CD1c-positive myeloid dendritic cell (primary cell): ENCODE results near the gene CACNG8.

Experiments used
- DNase-seq: peaks from one replicate; pipeline ENCODE4 v3.0.0-alpha.2; 2016; ENCODE audit errors: extremely low spot score

The CACNG8 gene

DNA sequence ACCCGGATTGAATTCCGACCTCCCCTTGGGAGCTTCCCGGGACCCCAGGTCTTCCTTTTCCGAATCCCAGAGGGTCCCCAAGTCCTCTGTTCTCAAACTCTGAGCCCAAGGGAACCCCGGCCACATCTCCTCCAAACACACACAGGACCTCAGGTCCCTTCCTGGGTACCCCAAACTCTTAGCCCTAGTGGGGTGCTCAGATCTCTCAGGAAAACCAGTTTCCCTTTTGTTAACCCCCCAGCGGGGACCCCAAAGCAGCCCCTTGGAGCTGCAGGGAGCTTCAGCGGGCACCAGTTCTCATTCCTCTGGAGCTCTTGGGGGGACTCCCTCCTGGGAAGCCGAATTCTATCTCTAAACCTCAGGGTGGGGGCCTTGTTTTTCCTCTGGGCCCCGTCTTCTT is 29.5 kb downstream of the CACNG8 start:
- no peak for DNase-seq

DNA sequence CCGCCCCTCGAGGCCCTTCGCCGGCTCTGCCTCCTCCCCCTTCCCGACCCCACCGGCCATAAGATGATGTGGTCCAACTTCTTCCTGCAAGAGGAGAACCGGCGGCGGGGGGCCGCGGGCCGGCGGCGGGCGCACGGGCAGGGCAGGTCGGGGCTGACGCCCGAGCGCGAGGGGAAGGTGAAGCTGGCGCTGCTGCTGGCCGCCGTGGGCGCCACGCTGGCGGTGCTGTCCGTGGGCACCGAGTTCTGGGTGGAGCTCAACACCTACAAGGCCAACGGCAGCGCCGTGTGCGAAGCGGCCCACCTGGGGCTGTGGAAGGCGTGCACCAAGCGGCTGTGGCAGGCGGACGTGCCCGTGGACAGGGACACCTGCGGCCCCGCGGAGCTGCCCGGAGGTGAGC is 30.1 kb downstream of the CACNG8 start:
- DNase-seq: no peak

DNA sequence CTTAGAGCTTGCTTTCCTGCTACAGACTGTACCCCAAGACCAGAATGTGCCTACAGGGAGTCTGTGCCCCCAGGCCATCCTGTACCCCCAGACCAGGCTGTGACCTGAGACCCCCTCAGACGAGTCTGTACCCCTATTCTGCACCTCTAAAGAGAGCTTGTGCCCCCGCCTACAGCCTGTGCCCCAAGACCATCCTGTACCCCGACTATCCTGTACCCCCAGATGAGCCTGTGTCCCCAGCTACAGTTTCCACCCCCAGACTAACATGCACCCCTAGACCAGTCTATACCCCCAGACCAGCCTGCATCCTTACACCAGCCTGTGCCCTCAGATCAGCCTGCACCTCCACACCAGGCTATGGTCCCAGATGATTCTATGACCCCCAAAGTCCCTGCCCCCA is 30.7 kb downstream of the CACNG8 start:
- no peak for DNase-seq

DNA sequence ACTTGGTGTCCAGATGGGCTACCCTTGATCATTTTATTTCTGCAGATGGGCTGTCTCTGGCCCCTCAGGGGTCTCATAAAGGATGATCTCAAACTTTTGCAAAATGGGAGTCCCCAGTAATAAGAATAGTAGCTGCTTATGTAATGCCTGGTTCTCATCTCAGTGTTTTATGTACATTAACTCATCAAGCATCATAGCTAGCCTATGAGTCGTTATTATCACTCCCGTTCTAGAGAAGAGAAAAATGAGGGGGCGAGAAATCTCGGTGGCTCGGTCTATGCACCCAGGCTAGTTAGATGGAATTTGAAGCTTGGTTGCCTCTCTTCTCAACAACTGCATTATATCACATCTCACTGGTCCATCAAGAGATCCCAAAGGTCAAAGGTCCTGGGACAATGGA is 32.1 kb downstream of the CACNG8 start:
- no peak for DNase-seq

DNA sequence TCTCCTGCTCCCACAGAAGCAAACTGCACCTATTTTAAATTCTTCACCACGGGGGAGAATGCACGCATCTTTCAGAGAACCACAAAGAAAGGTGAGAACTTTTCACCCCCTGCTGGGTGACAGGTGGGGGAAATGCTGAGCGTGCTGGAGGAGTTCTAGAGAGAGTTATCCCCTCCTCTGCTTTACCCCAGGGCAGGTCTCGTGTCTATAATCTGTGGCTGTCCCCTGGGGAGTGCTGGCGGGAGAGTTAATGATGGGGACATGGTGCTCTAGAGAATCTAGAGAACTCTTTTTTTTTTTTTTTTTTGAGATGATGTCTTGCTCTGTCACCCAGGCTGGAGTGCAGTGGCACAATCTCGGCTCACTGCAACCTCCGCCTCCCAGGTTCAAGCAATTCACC is 35.5 kb downstream of the CACNG8 start:
- DNase-seq: no peak

DNA sequence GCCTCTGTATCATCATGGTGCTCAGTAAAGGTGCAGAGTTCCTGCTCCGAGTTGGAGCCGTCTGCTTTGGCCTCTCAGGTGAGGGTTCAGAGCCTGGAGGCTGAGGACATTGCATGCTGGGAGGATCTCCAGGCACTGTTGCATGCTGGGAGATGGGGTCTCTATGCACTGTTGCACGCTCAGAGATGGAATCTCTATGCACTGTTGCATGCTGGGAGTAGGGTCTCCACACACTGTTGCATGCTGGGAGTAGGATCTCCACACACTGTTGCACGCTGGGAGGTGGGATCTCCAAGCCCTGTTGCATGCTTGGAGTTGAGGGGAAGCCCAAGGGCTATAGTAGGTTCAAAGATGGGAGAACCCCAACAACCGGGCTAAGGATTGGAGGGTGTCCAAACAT is 37.0 kb downstream of the CACNG8 start:
- DNase-seq: no peak

DNA sequence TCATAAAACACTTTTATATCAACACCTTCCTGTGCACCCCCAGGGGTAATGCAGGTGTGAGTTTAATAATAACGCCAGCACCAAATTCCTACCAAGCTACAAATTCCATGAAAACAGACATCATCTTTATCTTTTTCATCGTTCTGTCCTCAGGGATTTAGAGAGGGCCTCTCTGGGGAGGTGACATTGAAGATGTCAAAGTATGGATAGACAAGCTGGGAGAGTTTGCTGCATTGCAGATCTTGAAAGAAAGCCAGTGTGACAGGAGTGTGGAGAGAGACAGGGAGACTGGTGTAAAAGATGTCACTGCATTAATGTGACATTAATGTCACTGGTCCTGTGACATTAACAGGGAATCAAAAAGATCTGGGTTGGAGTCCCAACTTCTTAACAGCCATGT is 38.8 kb downstream of the CACNG8 start:
- no peak for DNase-seq

DNA sequence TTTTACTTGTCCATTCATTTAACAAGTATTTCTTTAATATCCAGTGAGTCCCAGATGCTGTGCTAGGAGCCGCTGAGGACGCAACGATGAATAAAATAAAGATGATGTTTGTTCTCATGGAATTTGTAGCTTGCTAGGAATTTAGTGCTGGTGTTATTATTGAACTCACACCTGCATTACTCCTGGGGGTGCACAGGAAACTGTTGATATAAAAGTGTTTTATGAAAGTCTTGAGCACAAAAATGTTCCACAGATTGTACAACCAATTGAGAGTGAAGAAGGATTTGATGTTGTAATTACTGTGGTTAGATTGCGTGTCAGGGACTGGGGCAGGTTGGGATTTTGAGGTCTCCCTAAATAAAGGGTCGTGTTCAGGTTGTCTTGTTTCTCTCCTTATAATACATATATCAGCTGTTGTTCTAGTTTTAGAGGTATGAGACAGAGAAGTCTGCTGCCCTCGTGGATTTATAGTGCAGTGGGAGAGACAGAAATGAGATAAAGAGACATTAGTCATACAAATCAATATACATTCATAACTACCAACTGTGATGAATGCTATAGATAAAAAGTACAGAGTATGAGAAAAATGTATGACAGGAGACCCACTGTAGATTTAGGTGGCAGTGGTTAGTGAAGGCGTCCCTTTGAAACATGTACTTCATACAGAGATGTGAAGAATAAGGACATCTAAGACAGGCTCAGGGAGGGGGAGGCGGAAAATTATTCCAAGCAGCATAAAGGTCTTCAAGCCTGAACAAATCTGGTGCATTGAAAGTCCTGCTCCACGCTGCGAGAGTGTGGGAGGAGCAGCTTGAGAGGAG is 40.0 kb downstream of the CACNG8 start:
- DNase-seq: no peak

DNA sequence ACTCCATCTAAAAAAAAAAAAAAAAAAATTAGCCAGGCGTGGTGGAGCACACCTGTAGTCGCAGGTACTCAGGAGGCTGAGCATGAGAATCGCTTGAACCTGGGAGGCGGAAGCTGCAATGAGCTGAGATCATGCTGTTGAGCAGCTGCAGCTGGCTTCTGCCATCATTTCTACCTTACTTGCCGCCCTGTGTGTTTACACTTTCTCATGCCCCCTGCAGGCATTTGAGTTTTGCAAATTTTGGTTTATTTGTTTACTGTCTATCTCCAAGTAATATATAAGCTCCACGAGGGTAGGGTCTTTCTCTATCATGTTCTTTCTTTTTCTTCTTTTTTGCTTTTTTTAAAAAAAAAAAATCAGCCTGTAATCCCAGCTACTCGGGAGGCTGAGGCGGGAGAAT is 46.7 kb downstream of the CACNG8 start:
- DNase-seq: no peak

DNA sequence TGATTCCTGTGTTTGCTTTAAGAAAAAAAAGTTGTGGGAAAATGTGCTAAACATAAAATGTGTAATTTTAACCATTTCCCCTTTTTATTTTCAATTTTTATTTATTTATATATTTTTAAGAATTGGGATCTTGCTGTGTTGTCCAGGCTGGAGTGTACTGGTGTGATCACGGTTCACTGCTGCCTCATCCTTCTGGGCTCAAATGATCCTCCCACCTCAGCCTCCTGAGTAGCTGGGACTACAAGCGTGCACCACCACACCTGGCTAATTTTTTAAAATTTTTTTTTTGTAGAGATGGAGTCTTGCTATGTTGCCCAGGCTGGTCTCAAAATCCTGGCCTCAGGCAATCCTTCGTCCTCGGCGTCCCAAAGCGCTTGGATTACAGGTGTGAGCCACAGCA is 47.7 kb downstream of the CACNG8 start:
- DNase-seq: no peak

DNA sequence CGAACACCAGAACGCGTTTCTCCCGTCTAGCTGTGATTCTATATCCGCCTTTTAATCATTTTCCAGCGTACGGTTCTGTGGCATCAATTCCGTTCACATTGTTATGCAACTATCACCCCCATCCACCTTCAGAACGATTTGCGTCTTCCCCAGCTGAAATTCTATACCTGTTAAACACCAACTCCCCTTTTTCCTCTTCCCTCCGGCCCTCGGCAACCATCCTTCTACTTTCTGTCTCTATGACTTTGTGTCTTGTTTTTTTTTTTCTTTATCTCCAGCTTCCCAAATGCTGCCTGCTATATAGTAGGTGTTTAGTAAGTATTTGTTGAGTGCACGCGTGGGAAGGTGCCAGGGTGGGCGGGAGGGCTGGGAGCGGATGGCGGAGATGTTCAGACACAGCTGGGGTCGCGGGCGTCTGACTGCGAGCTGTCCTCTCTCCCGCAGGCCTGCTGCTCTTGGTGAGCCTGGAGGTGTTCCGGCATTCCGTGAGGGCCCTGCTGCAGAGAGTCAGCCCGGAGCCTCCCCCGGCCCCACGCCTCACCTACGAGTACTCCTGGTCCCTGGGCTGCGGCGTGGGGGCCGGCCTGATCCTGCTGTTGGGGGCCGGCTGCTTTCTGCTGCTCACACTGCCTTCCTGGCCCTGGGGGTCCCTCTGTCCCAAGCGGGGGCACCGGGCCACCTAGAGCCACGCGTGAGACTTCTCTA is 48.9 kb downstream of the CACNG8 start:
- no peak for DNase-seq

DNA sequence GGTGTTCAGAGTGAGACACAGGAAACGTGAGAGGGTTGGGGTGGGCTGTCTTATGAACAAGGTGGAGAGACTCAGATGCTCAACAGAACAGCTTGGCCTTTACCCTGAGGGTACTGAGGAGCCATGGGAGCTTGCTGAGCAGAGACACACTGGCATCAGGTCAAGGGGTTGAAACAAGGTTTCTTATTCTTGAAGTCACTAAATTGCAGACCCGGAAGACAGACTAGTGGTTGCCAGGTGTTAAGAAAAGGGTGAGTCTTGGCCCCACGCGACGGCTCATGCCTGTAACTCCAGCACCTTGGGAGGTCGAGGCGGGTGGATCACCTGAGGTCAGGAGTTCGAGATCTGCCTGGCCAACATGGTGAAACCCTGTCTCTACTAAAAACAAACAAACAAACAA is 51.1 kb downstream of the CACNG8 start:
- DNase-seq: no peak

DNA sequence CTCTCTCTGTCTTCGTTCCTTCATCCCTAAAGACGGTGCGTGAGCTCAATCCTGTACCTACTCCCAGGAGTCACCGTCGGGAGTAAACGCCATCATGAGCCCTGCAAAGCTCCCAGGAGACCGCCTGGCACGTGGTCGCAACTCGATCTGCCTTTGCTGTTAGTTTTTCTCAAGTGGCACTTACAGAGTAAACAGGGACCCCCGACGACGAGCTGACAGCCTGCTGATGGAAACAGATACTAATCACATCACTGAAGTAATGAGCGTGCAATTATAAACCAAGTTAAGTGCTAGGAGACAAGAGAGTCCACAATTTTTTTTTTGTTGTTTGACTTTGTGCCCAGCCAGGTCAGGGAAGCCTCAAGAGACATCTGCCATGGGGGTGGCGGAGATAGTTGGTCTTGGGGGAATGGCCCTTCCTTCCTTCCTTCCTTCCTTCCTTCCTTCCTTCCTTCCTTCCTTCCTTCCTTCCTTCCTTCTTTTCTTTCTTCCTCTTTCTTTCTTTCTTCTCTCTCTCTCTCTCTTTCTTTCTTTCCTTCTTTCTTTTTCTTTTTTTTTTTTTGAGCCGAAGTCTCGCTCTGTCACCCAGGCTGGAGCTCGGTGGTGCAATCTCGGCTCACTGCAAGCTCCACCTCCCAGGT is 52.3 kb downstream of the CACNG8 start:
- DNase-seq: no peak

DNA sequence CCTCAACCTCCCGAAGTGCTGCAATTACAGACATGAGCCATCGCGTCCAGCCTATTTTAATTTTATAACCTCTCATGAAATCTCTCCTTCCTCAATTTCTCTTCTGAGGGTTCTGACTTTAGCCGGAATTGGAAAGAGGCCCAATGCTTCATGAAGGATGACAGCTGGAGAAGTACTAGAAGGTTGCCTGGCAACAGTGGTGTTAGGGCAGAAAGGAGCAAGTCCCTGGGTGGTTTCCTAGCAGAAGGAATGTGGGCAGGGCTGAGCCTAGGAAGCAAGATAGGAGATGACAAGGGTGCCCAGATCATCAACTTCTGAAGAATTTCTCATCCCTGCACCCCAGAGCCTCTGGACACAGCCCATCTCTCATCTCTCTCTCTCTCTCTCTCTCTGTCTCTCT is 54.5 kb downstream of the CACNG8 start:
- peak; percentile 56 for DNase-seq

DNA sequence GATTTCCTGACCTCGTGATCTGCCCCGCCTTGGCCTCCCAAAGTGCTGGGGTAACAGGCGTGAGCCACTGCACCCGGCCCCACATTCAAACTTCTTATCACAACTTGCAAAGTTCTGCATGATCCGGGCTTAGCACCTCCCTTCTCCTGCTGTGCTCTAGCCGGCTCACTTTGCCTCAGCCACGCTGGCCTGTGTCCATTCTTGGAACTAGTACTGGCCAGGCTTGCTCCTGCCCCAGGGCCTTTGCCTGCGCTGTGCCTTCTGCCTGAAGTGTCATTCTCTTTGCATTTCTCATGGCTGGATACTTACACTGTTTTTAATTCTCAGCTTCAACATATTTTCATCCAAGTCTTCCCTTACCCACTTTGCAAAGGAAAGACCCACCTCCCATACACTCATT is 58.6 kb downstream of the CACNG8 start:
- DNase-seq: no peak

DNA sequence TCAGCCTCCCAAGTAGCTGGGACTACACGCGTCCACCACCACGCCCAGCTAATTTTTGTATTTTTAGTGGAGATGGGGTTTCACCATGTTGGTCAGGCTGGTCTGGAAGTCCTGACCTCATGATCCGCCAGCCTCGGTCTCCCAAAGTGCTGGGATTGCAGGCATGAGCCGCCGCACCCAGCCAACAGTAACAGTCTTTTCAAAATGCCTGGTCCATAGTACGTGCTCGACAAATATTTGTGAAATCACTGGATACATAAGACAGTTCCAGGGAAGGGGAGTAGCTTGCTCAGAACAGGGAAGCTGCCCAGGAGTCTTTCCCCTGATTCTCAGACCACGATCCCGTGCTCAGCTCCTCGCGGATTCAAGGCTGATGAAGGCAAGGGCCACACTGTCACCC is 59.2 kb downstream of the CACNG8 start:
- DNase-seq: no peak

DNA sequence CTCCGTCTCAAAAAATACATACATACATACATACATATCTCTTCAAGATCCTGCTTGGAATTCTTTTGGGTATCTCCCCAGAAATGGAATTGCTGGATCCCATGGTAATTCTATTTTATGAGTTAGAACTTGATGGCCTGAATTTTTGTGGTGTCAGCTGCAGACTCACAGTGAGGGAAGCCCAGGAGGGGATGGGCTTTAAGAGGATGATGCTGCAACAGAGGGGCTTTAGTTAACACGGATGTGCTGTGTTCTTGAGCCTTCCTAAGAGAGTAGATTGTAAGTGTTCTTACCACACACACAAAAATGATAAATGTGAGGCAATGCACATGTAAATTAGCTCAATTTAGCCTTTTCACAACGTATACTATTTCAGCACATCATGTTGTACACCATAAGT is 60.5 kb downstream of the CACNG8 start:
- no peak for DNase-seq

DNA sequence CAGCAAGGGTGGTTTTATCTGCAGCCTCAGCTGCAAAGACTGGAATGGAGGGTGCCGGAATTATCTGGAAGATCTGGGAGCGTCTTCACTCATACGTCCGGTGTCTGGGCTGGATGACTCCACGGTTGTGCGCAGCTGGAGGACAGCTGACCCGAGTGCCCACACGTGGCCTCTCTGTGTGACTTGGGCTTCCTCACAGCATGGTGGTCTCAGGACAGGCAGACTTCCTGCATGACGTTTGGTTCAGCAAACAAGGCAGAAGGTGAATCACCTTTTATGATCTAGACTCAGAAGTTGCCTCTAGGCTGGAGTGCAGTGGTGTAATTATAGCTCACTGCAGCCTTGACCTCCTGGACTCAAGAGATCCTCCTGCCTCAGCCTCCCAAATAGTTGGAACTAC is 61.9 kb downstream of the CACNG8 start:
- no peak for DNase-seq

DNA sequence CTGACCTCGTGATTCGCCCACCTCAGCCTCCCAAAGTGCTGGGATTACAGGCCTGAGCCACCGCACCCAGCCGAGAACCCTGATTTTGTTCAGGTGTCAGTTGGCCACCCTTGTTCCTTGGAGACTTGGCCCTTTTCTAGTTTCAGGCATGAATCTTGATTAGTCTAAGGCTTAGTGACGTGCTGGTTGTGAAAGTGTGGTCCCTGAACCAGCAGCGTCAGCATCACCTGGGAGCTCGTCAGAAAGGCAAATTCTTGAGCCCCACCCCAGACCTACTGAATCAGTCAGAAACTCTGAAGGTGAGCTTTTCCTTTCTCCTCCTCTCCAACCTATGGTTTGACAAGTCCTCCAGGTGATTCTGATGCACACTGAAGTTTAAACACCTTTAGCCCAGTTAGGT is 63.9 kb downstream of the CACNG8 start:
- no peak for DNase-seq

DNA sequence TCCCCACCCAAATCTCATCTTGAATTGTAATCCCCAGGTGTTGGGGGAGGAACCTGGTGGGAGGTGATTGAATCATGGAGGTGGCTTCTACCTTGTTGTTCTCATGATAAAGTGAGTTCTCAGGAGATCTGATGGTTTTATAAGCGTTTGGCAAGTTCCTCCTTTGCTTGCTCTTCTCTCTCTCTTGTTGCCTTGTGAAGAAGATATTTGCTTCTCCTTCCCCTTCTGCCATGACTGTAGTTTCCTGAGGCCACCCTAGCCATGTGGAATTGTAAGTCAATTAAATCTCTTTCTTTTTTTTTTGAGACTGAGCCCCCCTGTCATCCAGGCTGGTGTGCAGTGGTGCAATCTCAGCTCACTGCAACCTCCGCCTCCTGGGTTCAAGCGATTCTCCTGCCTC is 66.6 kb downstream of the CACNG8 start:
- DNase-seq: peak; percentile 41

DNA sequence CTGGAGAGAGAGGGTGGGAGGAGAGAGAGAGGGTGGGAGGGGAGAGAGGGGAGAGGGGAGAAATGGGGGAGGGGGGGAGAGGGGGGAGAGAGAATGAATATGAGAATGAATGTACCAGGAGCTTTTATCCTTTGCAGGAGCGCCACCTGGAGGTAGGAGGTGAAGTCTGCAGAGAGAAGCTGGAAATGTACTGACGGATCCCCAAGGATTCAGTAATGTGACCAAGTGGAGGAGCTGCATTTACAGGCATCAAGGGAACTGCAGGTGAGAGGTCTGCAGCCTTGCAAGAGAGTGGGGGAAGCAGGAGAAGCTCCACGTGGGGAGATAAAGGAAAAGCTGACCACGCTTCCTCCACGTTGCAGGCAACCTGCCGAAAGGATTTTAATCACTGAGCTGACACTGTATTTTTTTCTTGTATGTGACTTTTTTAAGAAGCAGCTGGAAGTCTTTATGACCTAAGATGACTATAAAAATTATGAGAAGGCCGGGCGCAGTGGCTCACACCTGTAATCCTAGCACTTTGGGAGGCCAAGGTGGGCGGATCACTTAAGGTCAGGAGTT is 67.3 kb downstream of the CACNG8 start:
- peak; percentile 76 for DNase-seq

DNA sequence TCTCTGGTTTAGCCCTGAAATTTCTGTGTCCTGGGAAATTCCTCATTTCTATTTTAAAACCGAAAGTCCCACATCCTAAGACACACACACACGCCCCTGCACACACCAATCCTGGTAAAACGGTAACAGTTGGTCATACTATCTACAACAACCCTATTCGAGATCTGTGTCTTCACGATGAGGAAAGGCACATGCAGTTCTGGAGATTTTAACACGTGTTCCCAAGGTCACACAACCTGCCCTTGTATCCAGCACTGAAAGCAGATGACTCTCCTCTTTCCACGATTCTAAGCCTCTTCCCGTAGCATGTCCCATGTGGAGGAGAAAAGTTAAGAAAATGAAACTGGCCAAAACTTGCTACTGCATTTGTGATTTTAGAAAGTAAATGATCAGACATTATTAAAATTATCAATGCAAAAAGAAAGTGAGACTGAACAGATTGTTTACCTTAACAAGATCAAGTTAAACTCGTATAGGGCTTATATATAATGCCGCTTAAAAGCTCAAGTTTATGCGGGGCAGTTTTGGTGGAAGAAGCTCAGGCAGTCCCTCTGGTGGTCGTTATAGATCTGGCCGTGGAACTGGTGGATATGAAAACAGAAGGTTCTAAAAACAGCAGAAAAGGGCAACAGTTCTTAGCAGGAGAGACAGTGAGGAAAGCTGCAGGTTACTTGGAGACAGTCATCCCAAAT is 68.3 kb downstream of the CACNG8 start:
- no peak for DNase-seq
